ENCODE measurements around the gene MYL6. TPM values are rescaled to one million over a fixed set of nuclear protein-coding genes. Genes with fewer than 3 reads are reported as not detected.

The MYL6 gene
- total RNA-seq, 1 experiment from 2014 or later, result 554 TPM

- RAD21 ChIA-PET (ENCODE audit: low non-redundant PET in 1 of 2, low total read pairs in 2 of 2, uncharacterized antibody in 2 of 2, unreplicated experiment in 2 of 2), result no interaction called here
These were observed 28.8 kb upstream of the MYL6 start for GRCh38 chr12:56129206-56129941.

More at GRCh38 chr12:56129206-56129941, 28.8 kb upstream of the MYL6 start:
- H3K9me3 ChIP-seq (ENCODE audit: control insufficient read depth in 1 of 2, insufficient read depth in 1 of 2, low read depth in 1 of 2, low read length in 2 of 2), result no peaks in the 10 kb centered on the region
- no peaks in the 10 kb centered on the region for H3K27me3 ChIP-seq (ENCODE audit: insufficient read depth, low read length)
- peak overlapping the region; percentile 90 to 91 for H3K4me3 ChIP-seq (replicated peaks in 1 of 2; ENCODE audit: low read depth in 1 of 2, low read length in 2 of 2)
- H3K9me2 ChIP-seq (ENCODE audit: insufficient read depth), result no peaks in the 10 kb centered on the region
- peaks cover 27 to 40% of the 10 kb centered on the region in 2 experiments for H3K36me3 ChIP-seq (ENCODE audit: control insufficient read depth in 1 of 2, insufficient read depth in 2 of 2, low read length in 2 of 2)
- TF ChIP-seq EZH2phosphoT487 (IDR thresholded peaks at IDR 0.05; ENCODE audit: borderline replicate concordance) (no peak), SRF (IDR thresholded peaks at IDR 0.05; ENCODE audit: low read depth) (no peak), EGR1 (IDR thresholded peaks at IDR 0.05; ENCODE audit: low read depth) (peak; percentile 97), ZFX (IDR thresholded peaks at IDR 0.05) (no peak), YY1 (IDR thresholded peaks at IDR 0.05; ENCODE audit: extremely low read depth, insufficient replicate concordance, low read depth, low read length) (no peak), SP1 (IDR thresholded peaks at IDR 0.05; ENCODE audit: low read depth) (peak; percentile 16; the same call in 1 of the 2 replicates), POLR2A (IDR thresholded peaks at IDR 0.05; ENCODE audit: borderline replicate concordance, extremely low read depth, insufficient read depth, insufficient read length) (no peak), CEBPB (IDR thresholded peaks at IDR 0.05; ENCODE audit: low read depth) (no peak), POLR2AphosphoS5 (IDR thresholded peaks at IDR 0.05; ENCODE audit: low read depth, low read length) (peak; percentile 32; the same call in 1 of the 2 replicates), ZNF274 (IDR thresholded peaks at IDR 0.05; ENCODE audit: low read depth, low read length) (no peak)
- TF ChIP-seq, protein P1, sequence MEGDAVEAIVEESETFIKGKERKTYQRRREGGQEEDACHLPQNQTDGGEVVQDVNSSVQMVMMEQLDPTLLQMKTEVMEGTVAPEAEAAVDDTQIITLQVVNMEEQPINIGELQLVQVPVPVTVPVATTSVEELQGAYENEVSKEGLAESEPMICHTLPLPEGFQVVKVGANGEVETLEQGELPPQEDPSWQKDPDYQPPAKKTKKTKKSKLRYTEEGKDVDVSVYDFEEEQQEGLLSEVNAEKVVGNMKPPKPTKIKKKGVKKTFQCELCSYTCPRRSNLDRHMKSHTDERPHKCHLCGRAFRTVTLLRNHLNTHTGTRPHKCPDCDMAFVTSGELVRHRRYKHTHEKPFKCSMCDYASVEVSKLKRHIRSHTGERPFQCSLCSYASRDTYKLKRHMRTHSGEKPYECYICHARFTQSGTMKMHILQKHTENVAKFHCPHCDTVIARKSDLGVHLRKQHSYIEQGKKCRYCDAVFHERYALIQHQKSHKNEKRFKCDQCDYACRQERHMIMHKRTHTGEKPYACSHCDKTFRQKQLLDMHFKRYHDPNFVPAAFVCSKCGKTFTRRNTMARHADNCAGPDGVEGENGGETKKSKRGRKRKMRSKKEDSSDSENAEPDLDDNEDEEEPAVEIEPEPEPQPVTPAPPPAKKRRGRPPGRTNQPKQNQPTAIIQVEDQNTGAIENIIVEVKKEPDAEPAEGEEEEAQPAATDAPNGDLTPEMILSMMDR (IDR thresholded peaks at IDR 0.05 in 2 of 3, conservative IDR thresholded peaks at IDR 0.05 in 1 of 3; ENCODE audit: borderline replicate concordance in 1 of 3, insufficient read depth in 1 of 3, low read depth in 2 of 3, low read length in 2 of 3), result no peak
- ChIA-PET POLR2A (interaction anchor here (0.7 kb wide), 1 partner anchor 16 kb away, joined by 3 read pairs; no protein-coding TSS in a partner anchor), CTCF (no interaction called here)
- intact Hi-C loops (cut with micrococcal nuclease), result loop anchor here (2.0 kb wide), 1 partner anchor 23 kb away; the partner anchor contains the start of gene MYL6B
- no peaks in the 10 kb centered on the region for H4K20me1 ChIP-seq (ENCODE audit: insufficient read depth)
- DNase-seq (ENCODE audit: low read depth, low spot score) (no peak), ATAC-seq (peak; percentile 41)
- peaks cover 16 to 33% of the 10 kb centered on the region in 2 experiments for H3K4me1 ChIP-seq (ENCODE audit: control insufficient read depth in 1 of 2, insufficient read depth in 2 of 2, low read length in 2 of 2)
- no TSS peak for BruUV-seq (replicated peaks)
- H3K27ac ChIP-seq (ENCODE audit: low read depth, low read length), result peak overlapping the region; percentile 76
- peak overlapping the region; percentile 89 for H3K4me2 ChIP-seq (ENCODE audit: low read length)
- peaks cover 29% of the 10 kb centered on the region for H3K79me2 ChIP-seq (ENCODE audit: insufficient read depth, low read length)
- H2AFZ ChIP-seq (ENCODE audit: low read depth, low read length, poor library complexity, severe bottlenecking), result no peak overlapping the region
- peak overlapping the region; percentile 90 for H3K9ac ChIP-seq (ENCODE audit: low read length)

Data from HCT116 (cell line).